ENCODE data around the gene FGGY. TPM values are rescaled to one million over a fixed set of nuclear protein-coding genes. Genes with fewer than 3 reads are reported as not detected.

The FGGY gene
- total RNA-seq, 1 donor from 2014 or later, result 24.3 TPM

DNA sequence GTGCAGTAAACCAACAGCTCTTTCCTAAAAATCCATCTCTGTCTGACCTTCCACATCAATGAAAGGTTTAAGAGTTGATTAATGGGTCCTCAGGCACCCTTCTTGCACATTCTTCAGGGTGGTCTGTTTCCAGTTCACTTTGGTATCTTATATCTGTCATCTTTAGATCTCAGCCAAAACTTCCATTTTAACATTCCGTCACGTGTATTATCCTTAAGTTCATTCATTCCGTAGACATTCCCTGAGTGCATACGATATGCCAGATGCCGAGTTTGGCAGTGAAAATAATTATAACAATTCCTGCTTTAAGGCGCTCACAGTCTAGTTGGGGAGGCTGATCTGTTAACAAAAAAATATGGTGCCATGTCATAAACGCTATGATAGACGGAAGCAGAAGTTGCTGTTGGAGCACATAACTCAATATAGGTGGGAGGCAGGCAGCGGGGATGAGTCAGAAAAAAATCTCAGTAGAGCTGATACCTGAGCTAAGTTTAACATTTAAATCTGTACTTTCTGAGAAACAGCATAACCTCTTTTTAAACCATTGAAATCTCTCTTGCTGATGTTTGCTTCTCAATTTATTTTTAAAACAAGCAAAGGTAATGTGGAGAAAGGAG, 458.3 kb downstream of the FGGY start:
- DNase-seq (ENCODE audit: low read depth), result no peak
- TF ChIP-seq, protein P1, sequence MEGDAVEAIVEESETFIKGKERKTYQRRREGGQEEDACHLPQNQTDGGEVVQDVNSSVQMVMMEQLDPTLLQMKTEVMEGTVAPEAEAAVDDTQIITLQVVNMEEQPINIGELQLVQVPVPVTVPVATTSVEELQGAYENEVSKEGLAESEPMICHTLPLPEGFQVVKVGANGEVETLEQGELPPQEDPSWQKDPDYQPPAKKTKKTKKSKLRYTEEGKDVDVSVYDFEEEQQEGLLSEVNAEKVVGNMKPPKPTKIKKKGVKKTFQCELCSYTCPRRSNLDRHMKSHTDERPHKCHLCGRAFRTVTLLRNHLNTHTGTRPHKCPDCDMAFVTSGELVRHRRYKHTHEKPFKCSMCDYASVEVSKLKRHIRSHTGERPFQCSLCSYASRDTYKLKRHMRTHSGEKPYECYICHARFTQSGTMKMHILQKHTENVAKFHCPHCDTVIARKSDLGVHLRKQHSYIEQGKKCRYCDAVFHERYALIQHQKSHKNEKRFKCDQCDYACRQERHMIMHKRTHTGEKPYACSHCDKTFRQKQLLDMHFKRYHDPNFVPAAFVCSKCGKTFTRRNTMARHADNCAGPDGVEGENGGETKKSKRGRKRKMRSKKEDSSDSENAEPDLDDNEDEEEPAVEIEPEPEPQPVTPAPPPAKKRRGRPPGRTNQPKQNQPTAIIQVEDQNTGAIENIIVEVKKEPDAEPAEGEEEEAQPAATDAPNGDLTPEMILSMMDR (conservative IDR thresholded peaks at IDR 0.05; ENCODE audit: low read depth, low read length), result no peak
- H3K4me3 ChIP-seq (ENCODE audit: low read depth, low read length), result no peak overlapping the region

GRCh38 chr1:59757197-59757747, 460.4 kb downstream of the FGGY start:
- DNase-seq (ENCODE audit: low read depth), result no peak
- no peak overlapping the region for H3K4me3 ChIP-seq (ENCODE audit: low read depth, low read length)
- TF ChIP-seq, protein P1 (conservative IDR thresholded peaks at IDR 0.05; ENCODE audit: low read depth, low read length), result no peak

- no peak overlapping the region for H3K4me3 ChIP-seq (ENCODE audit: low read depth, low read length)
- DNase-seq (ENCODE audit: low read depth), result no peak
- TF ChIP-seq, protein P1 (conservative IDR thresholded peaks at IDR 0.05; ENCODE audit: low read depth, low read length), result peak; percentile 94
These were observed 462.4 kb downstream of the FGGY start for GRCh38 chr1:59759156-59759925.

- H3K4me3 ChIP-seq (ENCODE audit: low read depth, low read length), result no peak overlapping the region
- DNase-seq (ENCODE audit: low read depth), result no peak
- TF ChIP-seq, protein P1 (conservative IDR thresholded peaks at IDR 0.05; ENCODE audit: low read depth, low read length), result no peak
These were observed 464.5 kb downstream of the FGGY start for GRCh38 chr1:59761443-59761842.

DNA sequence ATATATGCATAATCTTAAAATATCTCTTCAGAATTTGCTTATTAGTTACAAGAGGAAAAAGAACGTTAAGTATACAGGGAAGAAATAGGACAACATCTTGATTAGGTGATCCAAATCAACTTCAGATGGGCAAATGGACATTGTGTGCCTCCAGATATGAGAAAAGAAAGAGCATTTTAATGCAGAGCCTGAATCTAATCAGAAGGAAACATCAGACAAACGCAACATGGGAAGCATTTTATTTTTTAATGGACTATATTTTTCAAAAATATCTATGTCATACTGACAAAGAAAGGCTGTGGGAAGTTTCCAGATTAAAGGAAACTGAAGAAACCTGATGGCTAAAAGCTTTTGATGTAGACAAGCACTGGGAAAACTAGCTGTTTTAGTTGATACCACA, 466.5 kb downstream of the FGGY start:
- no peak for DNase-seq (ENCODE audit: low read depth)
- no peak overlapping the region for H3K4me3 ChIP-seq (ENCODE audit: low read depth, low read length)
- TF ChIP-seq, protein P1 (conservative IDR thresholded peaks at IDR 0.05; ENCODE audit: low read depth, low read length), result no peak

GRCh38 chr1:59765011-59765730, 468.3 kb downstream of the FGGY start:
- TF ChIP-seq, protein P1 (conservative IDR thresholded peaks at IDR 0.05; ENCODE audit: low read depth, low read length), result no peak
- no peak overlapping the region for H3K4me3 ChIP-seq (ENCODE audit: low read depth, low read length)
- no peak for DNase-seq (ENCODE audit: low read depth)
